ENCODE measurements around the gene BLVRA. TPM values are rescaled to one million over a fixed set of nuclear protein-coding genes. Genes with fewer than 3 reads are reported as not detected.
"Not testable (repeated sequence)": the region's sequence is repeated elsewhere in the genome, so short reads cannot be mapped to it uniquely, and the experiment has no call there.

The BLVRA gene
- total RNA-seq, 1 experiment from 2014 or later = 36.4 TPM

- H3K4me2 ChIP-seq = no peak overlapping the region
- POLR2A ChIA-PET (ENCODE audit: unreplicated experiment) = no interaction called here
- H3K9me2 ChIP-seq (ENCODE audit: insufficient read depth) = no peaks in the 10 kb centered on the region
- peaks cover 4% of the 10 kb centered on the region; the same call in 1 of the 2 replicates for H3K36me3 ChIP-seq (ENCODE audit: low read depth)
- no peak overlapping the region for H3K4me3 ChIP-seq
- H3K9me3 ChIP-seq (ENCODE audit: insufficient read depth, low read depth) = no peaks in the 10 kb centered on the region
- peaks cover 15% of the 10 kb centered on the region for H3K4me1 ChIP-seq (replicated peaks; ENCODE audit: insufficient read depth)
- no peak for DNase-seq
- BruUV-seq (replicated peaks) = no TSS peak
- intact Hi-C loops (cut with micrococcal nuclease; ENCODE audit: unreplicated experiment) = no loop called here
- H3F3A ChIP-seq (ENCODE audit: insufficient read depth, low read depth) = peaks cover 6% of the 10 kb centered on the region; the same call in 1 of the 2 replicates
- no peak for TF ChIP-seq EZH2 (IDR thresholded peaks at IDR 0.05; ENCODE audit: low read depth)
- TF ChIP-seq, protein P1, sequence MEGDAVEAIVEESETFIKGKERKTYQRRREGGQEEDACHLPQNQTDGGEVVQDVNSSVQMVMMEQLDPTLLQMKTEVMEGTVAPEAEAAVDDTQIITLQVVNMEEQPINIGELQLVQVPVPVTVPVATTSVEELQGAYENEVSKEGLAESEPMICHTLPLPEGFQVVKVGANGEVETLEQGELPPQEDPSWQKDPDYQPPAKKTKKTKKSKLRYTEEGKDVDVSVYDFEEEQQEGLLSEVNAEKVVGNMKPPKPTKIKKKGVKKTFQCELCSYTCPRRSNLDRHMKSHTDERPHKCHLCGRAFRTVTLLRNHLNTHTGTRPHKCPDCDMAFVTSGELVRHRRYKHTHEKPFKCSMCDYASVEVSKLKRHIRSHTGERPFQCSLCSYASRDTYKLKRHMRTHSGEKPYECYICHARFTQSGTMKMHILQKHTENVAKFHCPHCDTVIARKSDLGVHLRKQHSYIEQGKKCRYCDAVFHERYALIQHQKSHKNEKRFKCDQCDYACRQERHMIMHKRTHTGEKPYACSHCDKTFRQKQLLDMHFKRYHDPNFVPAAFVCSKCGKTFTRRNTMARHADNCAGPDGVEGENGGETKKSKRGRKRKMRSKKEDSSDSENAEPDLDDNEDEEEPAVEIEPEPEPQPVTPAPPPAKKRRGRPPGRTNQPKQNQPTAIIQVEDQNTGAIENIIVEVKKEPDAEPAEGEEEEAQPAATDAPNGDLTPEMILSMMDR (conservative IDR thresholded peaks at IDR 0.05) = no peak
- peaks cover 7% of the 10 kb centered on the region; the same call in 1 of the 2 replicates for H3K79me2 ChIP-seq (ENCODE audit: low read depth)
- H3K27me3 ChIP-seq (ENCODE audit: insufficient read depth, low read depth) = no peaks in the 10 kb centered on the region
- H2AFZ ChIP-seq = no peak overlapping the region
- H3K27ac ChIP-seq = no peak overlapping the region
- CTCF ChIA-PET = no interaction called here
- no peaks in the 10 kb centered on the region for H4K20me1 ChIP-seq (ENCODE audit: insufficient read depth)
Observed at GRCh38 chr7:43769791-43770465, 11.4 kb downstream of the BLVRA start.

GRCh38 chr7:43771128-43771527 lies 12.6 kb downstream of the BLVRA start:
- H3K4me2 ChIP-seq = no peak overlapping the region
- no peaks in the 10 kb centered on the region for H3K9me2 ChIP-seq (ENCODE audit: insufficient read depth)
- H2AFZ ChIP-seq = no peak overlapping the region
- no peaks in the 10 kb centered on the region for H3K9me3 ChIP-seq (ENCODE audit: insufficient read depth, low read depth)
- ChIA-PET POLR2A (ENCODE audit: unreplicated experiment) (no interaction called here), CTCF (no interaction called here)
- no peaks in the 10 kb centered on the region for H4K20me1 ChIP-seq (ENCODE audit: insufficient read depth)
- peaks cover 5% of the 10 kb centered on the region; the same call in 1 of the 2 replicates for H3K4me1 ChIP-seq (replicated peaks; ENCODE audit: insufficient read depth)
- H3F3A ChIP-seq (ENCODE audit: insufficient read depth, low read depth) = no peaks in the 10 kb centered on the region
- no peak overlapping the region for H3K27ac ChIP-seq
- H3K79me2 ChIP-seq (ENCODE audit: low read depth) = no peaks in the 10 kb centered on the region
- H3K27me3 ChIP-seq (ENCODE audit: insufficient read depth, low read depth) = no peaks in the 10 kb centered on the region
- BruUV-seq (replicated peaks) = no TSS peak
- no peak for TF ChIP-seq EZH2 (IDR thresholded peaks at IDR 0.05; ENCODE audit: low read depth)
- TF ChIP-seq, protein P1 (conservative IDR thresholded peaks at IDR 0.05) = no peak
- H3K36me3 ChIP-seq (ENCODE audit: low read depth) = peaks cover 4% of the 10 kb centered on the region; the same call in 1 of the 2 replicates
- no peak for DNase-seq
- intact Hi-C loops (cut with micrococcal nuclease; ENCODE audit: unreplicated experiment) = no loop called here
- H3K4me3 ChIP-seq = no peak overlapping the region

- intact Hi-C loops (cut with micrococcal nuclease; ENCODE audit: unreplicated experiment) = no loop called here
- Histone ChIP-seq H3K27ac (no peak overlapping the region), H2AFZ (no peak overlapping the region), H3K4me2 (no peak overlapping the region), H3K9me3 (ENCODE audit: insufficient read depth, low read depth) (no peaks in the 10 kb centered on the region), H3F3A (ENCODE audit: insufficient read depth, low read depth) (no peaks in the 10 kb centered on the region), H3K27me3 (ENCODE audit: insufficient read depth, low read depth) (no peaks in the 10 kb centered on the region), H3K9me2 (ENCODE audit: insufficient read depth) (no peaks in the 10 kb centered on the region), H3K79me2 (ENCODE audit: low read depth) (no peaks in the 10 kb centered on the region), H3K4me1 (replicated peaks; ENCODE audit: insufficient read depth) (peaks cover 5% of the 10 kb centered on the region; the same call in 1 of the 2 replicates), H3K36me3 (ENCODE audit: low read depth) (peaks cover 4% of the 10 kb centered on the region; the same call in 1 of the 2 replicates), H3K4me3 (no peak overlapping the region), H4K20me1 (ENCODE audit: insufficient read depth) (no peaks in the 10 kb centered on the region)
- BruUV-seq (replicated peaks) = no TSS peak
- CTCF ChIA-PET = no interaction called here
- no peak for DNase-seq
- POLR2A ChIA-PET (ENCODE audit: unreplicated experiment) = no interaction called here
- TF ChIP-seq, protein P1 (conservative IDR thresholded peaks at IDR 0.05) = no peak
Observed at GRCh38 chr7:43771573-43771972, 13.1 kb downstream of the BLVRA start.

DNA sequence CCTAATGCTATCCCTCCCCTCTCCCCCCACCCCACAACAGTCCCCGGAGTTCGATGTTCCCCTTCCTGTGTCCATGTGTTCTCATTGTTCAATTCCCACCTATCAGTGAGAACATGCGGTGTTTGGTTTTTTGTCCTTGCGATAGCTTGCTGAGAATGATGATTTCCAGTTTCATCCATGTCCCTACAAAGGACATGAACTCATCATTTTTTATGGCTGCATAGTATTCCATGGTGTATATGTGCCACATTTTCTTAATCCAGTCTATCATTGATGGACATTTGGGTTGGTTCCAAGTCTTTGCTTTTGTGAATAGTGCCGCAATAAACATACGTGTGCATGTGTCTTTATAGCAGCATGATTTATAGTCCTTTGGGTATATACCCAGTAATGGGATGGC lies 14.8 kb downstream of the BLVRA start:
- CTCF ChIA-PET; H3F3A ChIP-seq (ENCODE audit: insufficient read depth, low read depth); H3K27me3 ChIP-seq (ENCODE audit: insufficient read depth, low read depth); H2AFZ ChIP-seq; intact Hi-C loops (cut with micrococcal nuclease; ENCODE audit: unreplicated experiment); H3K27ac ChIP-seq; H3K4me1 ChIP-seq (replicated peaks; ENCODE audit: insufficient read depth); BruUV-seq (replicated peaks); H3K79me2 ChIP-seq (ENCODE audit: low read depth); H3K4me3 ChIP-seq; H3K9me3 ChIP-seq (ENCODE audit: insufficient read depth, low read depth); POLR2A ChIA-PET (ENCODE audit: unreplicated experiment); DNase-seq; H3K36me3 ChIP-seq (ENCODE audit: low read depth); H3K9me2 ChIP-seq (ENCODE audit: insufficient read depth); H3K4me2 ChIP-seq; H4K20me1 ChIP-seq (ENCODE audit: insufficient read depth): not testable (repeated sequence)

DNA sequence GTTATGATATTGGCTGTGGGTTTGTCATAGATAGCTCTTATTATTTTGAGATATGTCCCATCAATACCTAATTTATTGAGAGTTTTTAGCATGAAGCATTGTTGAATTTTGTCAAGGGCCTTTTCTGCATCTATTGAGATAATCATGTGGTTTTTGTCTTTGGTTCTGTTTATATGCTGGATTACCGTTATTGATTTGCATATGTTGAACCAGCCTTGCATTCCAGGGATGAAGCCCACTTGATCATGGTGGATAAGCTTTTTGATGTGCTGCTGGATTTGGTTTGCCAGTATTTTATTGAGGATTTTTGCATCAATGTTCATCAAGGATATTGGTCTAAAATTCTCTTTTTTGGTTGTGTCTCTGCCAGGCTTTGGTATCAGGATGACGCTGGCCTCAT lies 16.8 kb downstream of the BLVRA start:
- POLR2A ChIA-PET (ENCODE audit: unreplicated experiment); H3K36me3 ChIP-seq (ENCODE audit: low read depth); H3K79me2 ChIP-seq (ENCODE audit: low read depth); H4K20me1 ChIP-seq (ENCODE audit: insufficient read depth); H2AFZ ChIP-seq; H3K4me3 ChIP-seq; CTCF ChIA-PET; H3K9me2 ChIP-seq (ENCODE audit: insufficient read depth); H3K9me3 ChIP-seq (ENCODE audit: insufficient read depth, low read depth); intact Hi-C loops (cut with micrococcal nuclease; ENCODE audit: unreplicated experiment); H3K27me3 ChIP-seq (ENCODE audit: insufficient read depth, low read depth); DNase-seq; H3F3A ChIP-seq (ENCODE audit: insufficient read depth, low read depth); BruUV-seq (replicated peaks); H3K4me2 ChIP-seq; H3K27ac ChIP-seq: not testable (repeated sequence)
- H3K4me1 ChIP-seq (replicated peaks; ENCODE audit: insufficient read depth) = peaks cover 19% of the 10 kb centered on the region
